PC-9 (cell line): Measurements from ENCODE around the gene ZFHX3.

ENCODE experiments used
- CTCF ChIP-seq: fragments of 200-600 bp; sonication (generic); conservative IDR thresholded peaks from 2 replicates; pipeline ENCODE4 v1.6.1; 2017; ENCODE audit warnings: mixed run types, antibody characterized with exemption, mild to moderate bottlenecking, moderate library complexity
- EZH2 ChIP-seq: fragments of 200-600 bp; sonication (generic); IDR thresholded peaks from 2 replicates; pipeline ENCODE4 v1.8.0; 2017; ENCODE audit warnings: antibody characterized with exemption, low read depth

GRCh38 chr16:73063854-73064211, 15.9 kb upstream of the ZFHX3 start:
- TF ChIP-seq EZH2 = no peak
- no peak for TF ChIP-seq CTCF
